Coronary artery (tissue), 2 donors: Measurements from ENCODE around the gene GABBR2.
"Not testable (repeated sequence)": the region's sequence is repeated elsewhere in the genome, so short reads cannot be mapped to it uniquely, and the experiment has no call there.

ENCODE experiments used
- DNase-seq: peaks from one replicate; pipeline ENCODE4 v3.0.0-alpha.2; 2017; ENCODE audit warnings: low spot score
- H3K27ac ChIP-seq, 2 donors: fragments of 200-600 bp; sonication (generic); one replicate each; pipeline ENCODE4 v1.5.1; 2016 to 2019
- H3K4me3 ChIP-seq: fragments of 200-600 bp; sonication (generic); 2 replicates; pipeline ENCODE4 v1.5.1; 2016; ENCODE audit warnings: mild to moderate bottlenecking, moderate library complexity
- TF ChIP-seq, protein P1 (sequence below): fragments of 200-600 bp; sonication (generic); IDR thresholded peaks from one replicate; pipeline ENCODE4 v1.5.1; 2019; ENCODE audit warnings: antibody characterized with exemption

Gene GABBR2

GRCh38 chr9:98591696-98592095, 117.0 kb downstream of the GABBR2 start:
- TF ChIP-seq, protein P1, sequence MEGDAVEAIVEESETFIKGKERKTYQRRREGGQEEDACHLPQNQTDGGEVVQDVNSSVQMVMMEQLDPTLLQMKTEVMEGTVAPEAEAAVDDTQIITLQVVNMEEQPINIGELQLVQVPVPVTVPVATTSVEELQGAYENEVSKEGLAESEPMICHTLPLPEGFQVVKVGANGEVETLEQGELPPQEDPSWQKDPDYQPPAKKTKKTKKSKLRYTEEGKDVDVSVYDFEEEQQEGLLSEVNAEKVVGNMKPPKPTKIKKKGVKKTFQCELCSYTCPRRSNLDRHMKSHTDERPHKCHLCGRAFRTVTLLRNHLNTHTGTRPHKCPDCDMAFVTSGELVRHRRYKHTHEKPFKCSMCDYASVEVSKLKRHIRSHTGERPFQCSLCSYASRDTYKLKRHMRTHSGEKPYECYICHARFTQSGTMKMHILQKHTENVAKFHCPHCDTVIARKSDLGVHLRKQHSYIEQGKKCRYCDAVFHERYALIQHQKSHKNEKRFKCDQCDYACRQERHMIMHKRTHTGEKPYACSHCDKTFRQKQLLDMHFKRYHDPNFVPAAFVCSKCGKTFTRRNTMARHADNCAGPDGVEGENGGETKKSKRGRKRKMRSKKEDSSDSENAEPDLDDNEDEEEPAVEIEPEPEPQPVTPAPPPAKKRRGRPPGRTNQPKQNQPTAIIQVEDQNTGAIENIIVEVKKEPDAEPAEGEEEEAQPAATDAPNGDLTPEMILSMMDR, result no peak
- no peak overlapping the region for H3K4me3 ChIP-seq
- DNase-seq, result no peak
- no peak overlapping the region for H3K27ac ChIP-seq

GRCh38 chr9:98590101-98590500, 118.6 kb downstream of the GABBR2 start:
- Histone ChIP-seq H3K27ac (no peak overlapping the region), H3K4me3 (no peak overlapping the region)
- no peak for DNase-seq
- TF ChIP-seq, protein P1, result no peak

- no peak overlapping the region for H3K27ac ChIP-seq
- TF ChIP-seq, protein P1, result no peak
- H3K4me3 ChIP-seq, result no peak overlapping the region
Observed at GRCh38 chr9:98589102-98589501, 119.6 kb downstream of the GABBR2 start.

GRCh38 chr9:98584853-98585438, 123.8 kb downstream of the GABBR2 start:
- DNase-seq, H3K27ac ChIP-seq, H3K4me3 ChIP-seq: not testable (repeated sequence)

More at GRCh38 chr9:98589102-98589501, 119.6 kb downstream of the GABBR2 start:
- no peak for DNase-seq

GRCh38 chr9:98584059-98584458, 124.7 kb downstream of the GABBR2 start:
- no peak overlapping the region for H3K27ac ChIP-seq
- TF ChIP-seq, protein P1, result no peak
- no peak overlapping the region for H3K4me3 ChIP-seq
- no peak for DNase-seq

- Histone ChIP-seq H3K27ac (no peak overlapping the region), H3K4me3 (no peak overlapping the region)
- DNase-seq, result no peak
- TF ChIP-seq, protein P1, result no peak
Observed at GRCh38 chr9:98583417-98583816, 125.3 kb downstream of the GABBR2 start.

DNA sequence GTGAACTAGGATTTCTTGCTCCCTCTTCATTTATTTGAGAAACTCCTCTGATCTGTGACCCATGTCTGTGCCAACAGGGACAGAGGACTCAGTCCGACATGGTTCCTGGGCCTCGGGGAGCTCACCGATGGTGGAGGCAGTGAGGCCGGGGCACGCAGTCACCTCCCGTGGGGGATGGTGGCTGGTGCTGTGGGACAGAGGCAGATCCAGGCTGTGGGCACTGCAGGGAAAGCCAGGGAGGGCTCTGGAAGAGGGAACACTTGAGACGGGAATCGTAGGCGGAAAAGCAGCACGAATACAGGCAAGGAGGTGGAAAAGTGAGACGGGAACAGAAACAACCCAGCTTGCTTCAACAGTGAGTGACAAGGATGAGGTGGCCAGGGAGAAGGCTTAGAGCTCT, 127.8 kb downstream of the GABBR2 start:
- TF ChIP-seq, protein P1, result no peak
- DNase-seq, result no peak
- H3K4me3 ChIP-seq, result no peak overlapping the region

More for the DNA sequence above, 127.8 kb downstream of the GABBR2 start:
- H3K27ac ChIP-seq, result no peak overlapping the region
